K562 (cell line): ENCODE results near the gene IMPA2. TPM values are rescaled to one million over a fixed set of nuclear protein-coding genes. Genes with fewer than 3 reads are reported as not detected.

Source experiments
- ATAC-seq: fragments of 200-7000 bp; cut with Tn5 transposase; 3 replicates; pipeline ENCODE4 v1.9.1; 2020; ENCODE audit warnings: moderate library complexity
- BruUV-seq: library from RNA; stranded (reverse); fragments of 400-500 nt; replicated peaks from 2 replicates; lab custom pipeline; 2021; lab: Mats Ljungman, UMichigan
- CTCF ChIA-PET: fragments of 300-600 bp; formaldehyde crosslinking; extraction: SDS; loops from one replicate; lab custom pipeline; 2021; ENCODE audit warnings: low intra/inter-chr PET ratio; lab: Yijun Ruan, JAX
- POLR2A ChIA-PET: fragments of 300-600, 350-650 bp; sonication (Branson Sonifier 250); formaldehyde crosslinking; extraction: SDS; loops from one replicate; lab custom pipeline; 2021; ENCODE audit warnings: antibody characterized with exemption, inconsistent platforms; lab: Yijun Ruan, JAX
- DNase-seq, 4 experiments: peaks; one replicate each; pipeline versions ENCODE4 v3.0.0 to v3.0.0-alpha.2; 2011 to 2018; ENCODE audit warnings: low spot score in 3 of 4, mixed read lengths in 3 of 4; ENCODE audit errors: extremely low read depth in 1 of 4
- FAIRE-seq: peaks from 2 replicates; lab custom pipeline; 2011; peaks lifted over from hg19 to GRCh38; lab: Jason Lieb, UNC
- H2AFZ ChIP-seq: 2 replicates; pipeline ENCODE4 v1.6.0; 2011; ENCODE audit warnings: low read depth, low read length, control low read depth, inconsistent platforms
- H3K27ac ChIP-seq: fragments of 200-600 bp; 3 replicates; pipeline ENCODE4 v1.8.0; 2011; ENCODE audit warnings: low read depth, mild to moderate bottlenecking, control low read depth, inconsistent platforms, low read length, moderate library complexity, mixed read lengths; ENCODE audit errors: extremely low read depth
- H3K27me3 ChIP-seq, 2 experiments: fragments of 300-600 bp in 1 of 2; 2 replicates in 1 of 2; 3 replicates in 1 of 2; pipeline versions ENCODE4 v1.6.0 to v1.8.0; 2011; ENCODE audit warnings: inconsistent platforms in 2 of 2, low read length in 2 of 2, mild to moderate bottlenecking in 1 of 2, mixed read lengths in 1 of 2, moderate library complexity in 1 of 2; ENCODE audit not compliant: control insufficient read depth in 2 of 2, insufficient read depth in 2 of 2
- H3K36me3 ChIP-seq: fragments of 300-600 bp; 3 replicates; pipeline ENCODE4 v1.8.0; 2011; ENCODE audit warnings: mild to moderate bottlenecking, low read length, inconsistent platforms; ENCODE audit not compliant: control insufficient read depth, insufficient read depth
- H3K4me1 ChIP-seq, 2 experiments: fragments of 200-600 bp in 1 of 2; replicated peaks in 1 of 2; 2 replicates in 1 of 2; 3 replicates in 1 of 2; pipeline versions ENCODE4 v1.5.1 to v1.8.0; 2011; ENCODE audit warnings: inconsistent platforms in 2 of 2, low read length in 2 of 2, mild to moderate bottlenecking in 1 of 2, mixed read lengths in 1 of 2, moderate library complexity in 1 of 2; ENCODE audit not compliant: control insufficient read depth in 2 of 2, insufficient read depth in 2 of 2
- H3K4me2 ChIP-seq: 2 replicates; pipeline ENCODE4 v1.6.1; 2011; ENCODE audit warnings: low read length, control low read depth, inconsistent platforms, mixed read lengths; ENCODE audit not compliant: insufficient read depth
- H3K4me3 ChIP-seq: fragments of 200-600 bp; sonication (generic), shearing (Covaris generic); 2 replicates; pipeline ENCODE4 v1.5.1; 2016; ENCODE audit warnings: control low read depth, inconsistent platforms
- H3K79me2 ChIP-seq: fragments of 200-600 bp; 3 replicates; pipeline ENCODE4 v1.8.0; 2011; ENCODE audit warnings: low read length, inconsistent platforms; ENCODE audit not compliant: control insufficient read depth, insufficient read depth
- H3K9ac ChIP-seq, 2 experiments: 2 replicates each; pipeline versions ENCODE4 v1.6.0 to v1.6.1; 2011; ENCODE audit warnings: low read depth in 2 of 2, low read length in 2 of 2, control low read depth in 1 of 2, inconsistent platforms in 1 of 2, mild to moderate bottlenecking in 1 of 2, mixed read lengths in 1 of 2; ENCODE audit not compliant: insufficient read depth in 1 of 2
- H3K9me1 ChIP-seq: one replicate; pipeline ENCODE4 v1.6.0; 2011; ENCODE audit warnings: inconsistent platforms, mild to moderate bottlenecking, low read length, moderate library complexity; ENCODE audit not compliant: control insufficient read depth, insufficient read depth
- H3K9me3 ChIP-seq: replicated peaks from 2 replicates; pipeline ENCODE4 v1.5.1; 2011; ENCODE audit warnings: low read depth, low read length, inconsistent platforms; ENCODE audit not compliant: control insufficient read depth, insufficient read depth
- H4K20me1 ChIP-seq: replicated peaks from 2 replicates; pipeline ENCODE4 v1.6.1; 2011; ENCODE audit warnings: low read length, inconsistent platforms, mixed read lengths; ENCODE audit not compliant: control insufficient read depth, insufficient read depth
- ATF3 ChIP-seq, 2 experiments: fragments of 450-650 bp in 1 of 2; sonication (generic) in 1 of 2; formaldehyde crosslinking in 1 of 2; IDR thresholded peaks in 1 of 2; conservative IDR thresholded peaks in 1 of 2; 2 replicates each; pipeline versions ENCODE4 v1.6.1 to v1.8.1; 2016 to 2023; ENCODE audit warnings: mild to moderate bottlenecking in 2 of 2, moderate library complexity in 2 of 2, inconsistent platforms in 1 of 2, missing genetic modification reagents in 1 of 2
- BACH1 ChIP-seq: fragments of 200-800 bp; sonication (Bioruptor generic); IDR thresholded peaks from 2 replicates; pipeline ENCODE4 v1.6.1; 2016; ENCODE audit warnings: missing genetic modification characterization, missing compliant biosample characterization
- CBX2 ChIP-seq: fragments of 200-600 bp; sonication (generic); IDR thresholded peaks from one replicate; pipeline ENCODE4 v1.6.1; 2012; ENCODE audit warnings: mild to moderate bottlenecking, low read length, inconsistent platforms; ENCODE audit not compliant: insufficient read depth, poor library complexity, severe bottlenecking
- CEBPG ChIP-seq, 3 experiments: fragments of 200-800 bp in 1 of 3; sonication (Bioruptor generic) in 1 of 3; sonication (generic) in 1 of 3; formaldehyde crosslinking in 1 of 3; IDR thresholded peaks in 2 of 3; conservative IDR thresholded peaks in 1 of 3; 2 replicates each; pipeline versions ENCODE4 v1.6.1 to v1.8.0; 2016 to 2022; ENCODE audit warnings: missing compliant biosample characterization in 2 of 3, missing genetic modification characterization in 2 of 3, mild to moderate bottlenecking in 1 of 3, missing genetic modification reagents in 1 of 3
- ELF1 ChIP-seq: fragments of 200-800 bp; sonication (Bioruptor generic); IDR thresholded peaks from 2 replicates; pipeline ENCODE4 v1.6.1; 2016; ENCODE audit warnings: missing genetic modification characterization, missing compliant biosample characterization
- JUNB ChIP-seq: fragments of 450-650 bp; formaldehyde crosslinking; conservative IDR thresholded peaks from 2 replicates; pipeline ENCODE4 v1.4.0; 2020; ENCODE audit warnings: mild to moderate bottlenecking
- MTF1 ChIP-seq: fragments of 250-450 bp; sonication (Bioruptor Pico); IDR thresholded peaks from 2 replicates; pipeline ENCODE4 v1.9.0; 2021; ENCODE audit warnings: moderate library complexity, mild to moderate bottlenecking, inconsistent platforms, borderline replicate concordance
- NCOA2 ChIP-seq, 2 experiments: fragments of 450-650 bp; IDR thresholded peaks; 2 replicates each; pipeline ENCODE4 v1.6.1; 2018; ENCODE audit warnings: mild to moderate bottlenecking in 2 of 2, moderate library complexity in 1 of 2; ENCODE audit not compliant: partially characterized antibody in 2 of 2
- NELFE ChIP-seq: IDR thresholded peaks from 2 replicates; pipeline ENCODE4 v1.6.1; 2011; ENCODE audit warnings: mild to moderate bottlenecking; ENCODE audit not compliant: insufficient read depth, insufficient read length
- NFATC3 ChIP-seq: fragments of 450-650 bp; IDR thresholded peaks from 2 replicates; pipeline ENCODE4 v1.6.1; 2017; ENCODE audit warnings: mild to moderate bottlenecking
- NFRKB ChIP-seq: fragments of 450-650 bp; IDR thresholded peaks from 2 replicates; pipeline ENCODE4 v1.6.1; 2016; ENCODE audit warnings: low read depth
- NR1H2 ChIP-seq: sonication (generic); formaldehyde crosslinking; IDR thresholded peaks from 2 replicates; pipeline ENCODE4 v1.4.0; 2020; ENCODE audit warnings: mild to moderate bottlenecking, missing genetic modification reagents
- PRPF4 ChIP-seq: fragments of 200-400 bp; formaldehyde crosslinking; IDR thresholded peaks from one replicate; pipeline ENCODE4 v1.6.1; 2017; ENCODE audit warnings: low read length, low read depth, mild to moderate bottlenecking; ENCODE audit not compliant: insufficient read depth, poor library complexity, severe bottlenecking
- RBM39 ChIP-seq: fragments of 200-400 bp; formaldehyde crosslinking; optimal IDR thresholded peaks from 2 replicates; pipeline ENCODE3; 2018; ENCODE audit warnings: low read depth, low read length
- SMARCA4 ChIP-seq: fragments of 450-650 bp; IDR thresholded peaks from 2 replicates; pipeline ENCODE4 v1.6.1; 2016
- TCF7 ChIP-seq: sonication (generic); IDR thresholded peaks from 2 replicates; pipeline ENCODE4 v1.6.1; 2016; ENCODE audit warnings: antibody characterized with exemption, borderline replicate concordance
- TEAD2 ChIP-seq: fragments of 450-650 bp; IDR thresholded peaks from 2 replicates; pipeline ENCODE4 v1.6.1; 2016; ENCODE audit warnings: missing genetic modification characterization, control low read depth, missing compliant biosample characterization
- ZEB2 ChIP-seq: fragments of 450-650 bp; IDR thresholded peaks from 2 replicates; pipeline ENCODE4 v1.6.1; 2016
- ZNF12 ChIP-seq: sonication (generic); formaldehyde crosslinking; IDR thresholded peaks from 2 replicates; pipeline ENCODE4 v1.4.0; 2020; ENCODE audit warnings: mild to moderate bottlenecking, missing genetic modification reagents
- ZNF174 ChIP-seq: fragments of 250-450 bp; sonication (Bioruptor Pico); IDR thresholded peaks from 2 replicates; pipeline ENCODE4 v1.4.0; 2020; ENCODE audit warnings: mild to moderate bottlenecking
- ZNF511 ChIP-seq: sonication (generic); formaldehyde crosslinking; IDR thresholded peaks from 2 replicates; pipeline ENCODE4 v1.8.0; 2022; ENCODE audit warnings: mild to moderate bottlenecking, missing genetic modification reagents
- ZNF764 ChIP-seq: fragments of 250-450 bp; sonication (Bioruptor Pico); IDR thresholded peaks from 2 replicates; pipeline ENCODE4 v1.4.0; 2020; ENCODE audit warnings: low read depth, mild to moderate bottlenecking, moderate library complexity
- WGBS: fragments of 100-300 bp; shearing (Covaris generic); methylation state at CpG from one replicate; pipeline ENCODE4 v1.1.6; 2016; ENCODE audit warnings: low coverage, mixed read lengths; ENCODE audit not compliant: insufficient coverage; ENCODE audit errors: missing lambda C conversion rate; 5-methylcytosine and 5-hydroxymethylcytosine counted together
- in situ Hi-C: fragments of 300-500 bp; cut with MboI; formaldehyde crosslinking; loops from 4 replicates; pipeline ENCODE4 v1.15.0; 2018; ENCODE audit warnings: inconsistent platforms, mixed read lengths
- intact Hi-C: fragments of 100-400 bp; cut with micrococcal nuclease; formaldehyde crosslinking; loops from 2 replicates; pipeline ENCODE4 v1.14.2; 2022
- polyA plus RNA-seq, 8 experiments: library from polyadenylated mRNA; depleted of rRNA in 4 of 8; stranded (reverse) in 5 of 8; unstranded in 3 of 8; fragments of >200 nt; fragmentation: Nextera tagmentation in 2 of 8; fragmentation: Illumina TruSeq in 1 of 8; extraction: Ambion mirVana in 2 of 8; extraction: Trizol in 1 of 8; gene quantifications; 2 replicates each; pipeline versions ENCODE4 v1.2.1 to v1.2.3, GENCODE V29; 2011 to 2014; ENCODE audit warnings: inconsistent platforms in 1 of 8, missing spikeins in 1 of 8
- total RNA-seq, 7 experiments: library from RNA; depleted of rRNA in 6 of 7; stranded (reverse); fragments of >200 nt in 6 of 7; fragmentation: Illumina TruSeq in 2 of 7; extraction: Trizol in 2 of 7; gene quantifications; 2 replicates each; pipeline versions ENCODE4 v1.2.1 to v1.2.3, GENCODE V29; 2011 to 2021; ENCODE audit warnings: low replicate concordance in 1 of 7
- TF ChIP-seq, protein P1 (sequence below): fragments of 250-450 bp; sonication (Bioruptor Pico); IDR thresholded peaks from 2 replicates; pipeline ENCODE4 v1.8.0; 2021; ENCODE audit warnings: moderate library complexity, mild to moderate bottlenecking, inconsistent platforms

Gene IMPA2
- total and polyA plus RNA-seq, 9 of the 15 experiments (the other 6 are each of a cell fraction or from before 2014, with no cell fraction given) = 0.62 to 11.3 (median 5.7) TPM

DNA sequence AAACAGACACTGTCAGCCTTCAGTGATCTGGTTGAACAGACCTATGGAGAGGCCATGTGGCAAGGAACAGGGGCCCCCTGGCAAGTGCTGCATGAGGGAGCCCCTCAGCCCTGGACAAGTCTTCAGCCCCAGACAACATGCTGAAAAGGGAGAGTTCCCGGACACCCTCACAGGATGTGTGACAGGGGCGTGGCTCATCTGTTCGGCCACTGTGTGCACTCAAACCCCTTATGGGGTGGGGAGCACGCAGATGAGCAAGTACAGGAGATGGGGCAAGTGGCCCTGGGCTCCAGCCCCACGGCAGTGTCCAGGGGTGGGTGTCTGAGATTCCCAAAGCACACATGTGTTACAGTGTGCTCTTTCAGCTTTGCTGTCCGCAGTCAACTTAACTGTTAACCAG, 37.8 kb upstream of the IMPA2 start (continued):
- TF ChIP-seq ELF1 (tag) (no peak), ZNF764 (CRISPR knock-in tag) (no peak), NFRKB (no peak), RBM39 (no peak), NCOA2 (IDR thresholded peaks at IDR 0.05; ENCODE audit: partially characterized antibody in 2 of 2) (no peak), MTF1 (no peak), ZNF12 (CRISPR knock-in tag) (no peak), SMARCA4 (no peak)

- no peak for FAIRE-seq
- 33% methylated on average over 4 of the region's 4 CpGs for WGBS
- Histone ChIP-seq H4K20me1 (no peaks in the 10 kb centered on the region), H3K27me3 (no peaks in the 10 kb centered on the region), H3K4me1 (peaks cover 11 to 21% of the 10 kb centered on the region in 2 experiments; a peak in 4 of 5 replicates), H3K4me2 (no peak overlapping the region), H3K9me3 (no peaks in the 10 kb centered on the region), H3K27ac (no peak overlapping the region), H3K9ac (no peak overlapping the region), H2AFZ (no peak overlapping the region), H3K9me1 (no peaks in the 10 kb centered on the region), H3K4me3 (no peak overlapping the region), H3K79me2 (no peaks in the 10 kb centered on the region; the same call in 2 of the 3 replicates), H3K36me3 (no peaks in the 10 kb centered on the region)
- ChIA-PET CTCF (no interaction called here), POLR2A (interaction anchor here (1.3 kb wide), 1 partner anchor 10 kb away, joined by 6 read pairs; no protein-coding TSS in a partner anchor)
- in situ Hi-C loops (no loop called here), intact Hi-C loops (no loop called here)
- BruUV-seq = no TSS peak
- no peak for ATAC-seq
- no peak for DNase-seq
- no peak for TF ChIP-seq TCF7
- TF ChIP-seq ZNF511 = no peak
- TF ChIP-seq NFATC3 = no peak
- TF ChIP-seq CEBPG (CRISPR knock-in tag; IDR thresholded peaks at IDR 0.05) = no peak
- TF ChIP-seq CEBPG (tag; conservative IDR thresholded peaks at IDR 0.05 in 1 of 2, IDR thresholded peaks at IDR 0.05 in 1 of 2) = no peak
- no peak for TF ChIP-seq NR1H2
- TF ChIP-seq PRPF4 = no peak
- no peak for TF ChIP-seq TEAD2 (tag)
- TF ChIP-seq CBX2 = no peak
- TF ChIP-seq ATF3 (IDR thresholded peaks at IDR 0.05) = no peak
- no peak for TF ChIP-seq ATF3 (CRISPR knock-in tag; conservative IDR thresholded peaks at IDR 0.05)
- no peak for TF ChIP-seq NELFE
- no peak for TF ChIP-seq ZEB2
- TF ChIP-seq BACH1 (tag) = no peak
- TF ChIP-seq JUNB = no peak
- TF ChIP-seq, protein P1, sequence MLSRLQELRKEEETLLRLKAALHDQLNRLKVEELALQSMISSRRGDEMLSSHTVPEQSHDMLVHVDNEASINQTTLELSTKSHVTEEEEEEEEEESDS (CRISPR knock-in tag) = no peak
- no peak for TF ChIP-seq ZNF174
Observed at GRCh38 chr18:11944252-11944651, 37.1 kb upstream of the IMPA2 start.
